ENCODE results near the gene ANO1.

GRCh38 chr11:70061734-70062133 is 16.4 kb upstream of the ANO1 start:
- TF ChIP-seq JUND (IDR thresholded peaks at IDR 0.05) (no peak), GABPA (IDR thresholded peaks at IDR 0.05 in 1 of 2, conservative IDR thresholded peaks at IDR 0.05 in 1 of 2) (no peak), HNF4A (conservative IDR thresholded peaks at IDR 0.05) (no peak), SP1 (IDR thresholded peaks at IDR 0.05) (no peak), CTCF (IDR thresholded peaks at IDR 0.05; ENCODE audit: low read depth, low read length, missing input control) (no peak)

All from liver (tissue), 3 donors.